EL (cell line): ENCODE results near the gene KCMF1.
A peak's percentile ranks its signal among the peaks of the same experiment; 100 is the strongest.

Source experiments
- DNase-seq: peaks from one replicate; pipeline ENCODE4 v3.0.0-alpha.2; 2016

The KCMF1 gene

DNA sequence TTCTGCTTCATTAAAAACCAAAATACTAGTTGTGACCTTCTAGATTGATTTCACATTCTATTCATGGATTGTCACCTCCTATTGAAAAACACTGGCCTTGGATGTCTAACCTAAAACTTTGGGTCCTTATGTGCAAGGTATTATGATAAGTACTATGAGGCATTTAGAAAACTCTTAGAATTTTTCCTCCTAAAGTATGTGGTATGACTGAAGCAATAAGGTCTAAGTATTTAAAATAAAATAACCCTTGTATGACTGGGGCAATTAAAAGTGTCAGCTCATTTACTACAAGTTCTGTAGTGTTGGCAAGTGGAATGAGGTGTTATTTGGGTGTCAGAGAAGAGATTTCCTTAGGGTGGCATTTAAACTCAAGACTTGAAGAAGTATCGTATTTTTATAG lies 15.1 kb downstream of the KCMF1 start:
- DNase-seq, result no peak

DNA sequence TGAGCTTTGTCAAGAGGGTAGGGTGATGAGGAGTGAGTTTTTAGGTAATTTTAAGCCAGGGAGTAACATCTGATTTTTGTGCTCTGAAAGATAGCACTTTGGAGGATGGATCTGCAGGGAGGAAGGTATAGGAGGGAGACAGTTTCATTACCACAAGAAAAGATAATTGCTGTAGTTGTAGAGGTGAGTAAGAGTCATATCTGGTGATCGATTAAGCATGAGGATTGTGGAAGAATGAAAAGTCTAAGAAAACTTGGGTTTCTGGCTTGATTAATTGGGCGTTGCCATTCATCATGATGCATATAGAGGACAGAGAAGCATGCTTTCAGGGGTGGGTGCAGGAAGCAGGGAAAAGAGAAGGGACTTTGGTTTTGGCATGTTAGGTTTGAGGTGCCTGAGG lies 18.5 kb downstream of the KCMF1 start:
- no peak for DNase-seq

DNA sequence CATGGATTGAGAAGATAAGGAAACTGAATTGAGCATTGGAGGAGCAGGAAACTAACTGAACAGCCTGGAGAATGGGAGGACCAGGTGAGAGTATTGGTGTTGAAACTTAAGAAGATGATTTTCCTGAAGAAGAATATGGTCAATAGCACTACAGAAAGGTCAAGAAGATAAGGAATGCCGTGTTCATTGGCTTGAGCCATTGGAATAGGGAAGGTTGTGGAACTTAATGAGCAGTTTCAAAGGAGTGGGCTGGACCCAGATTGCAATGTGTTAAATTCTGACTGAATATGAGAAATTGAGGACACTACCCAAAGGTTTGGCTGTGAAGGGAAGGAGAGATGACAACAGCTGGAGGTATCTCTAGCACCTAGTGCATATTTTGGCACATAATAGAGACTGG lies 19.0 kb downstream of the KCMF1 start:
- no peak for DNase-seq

DNA sequence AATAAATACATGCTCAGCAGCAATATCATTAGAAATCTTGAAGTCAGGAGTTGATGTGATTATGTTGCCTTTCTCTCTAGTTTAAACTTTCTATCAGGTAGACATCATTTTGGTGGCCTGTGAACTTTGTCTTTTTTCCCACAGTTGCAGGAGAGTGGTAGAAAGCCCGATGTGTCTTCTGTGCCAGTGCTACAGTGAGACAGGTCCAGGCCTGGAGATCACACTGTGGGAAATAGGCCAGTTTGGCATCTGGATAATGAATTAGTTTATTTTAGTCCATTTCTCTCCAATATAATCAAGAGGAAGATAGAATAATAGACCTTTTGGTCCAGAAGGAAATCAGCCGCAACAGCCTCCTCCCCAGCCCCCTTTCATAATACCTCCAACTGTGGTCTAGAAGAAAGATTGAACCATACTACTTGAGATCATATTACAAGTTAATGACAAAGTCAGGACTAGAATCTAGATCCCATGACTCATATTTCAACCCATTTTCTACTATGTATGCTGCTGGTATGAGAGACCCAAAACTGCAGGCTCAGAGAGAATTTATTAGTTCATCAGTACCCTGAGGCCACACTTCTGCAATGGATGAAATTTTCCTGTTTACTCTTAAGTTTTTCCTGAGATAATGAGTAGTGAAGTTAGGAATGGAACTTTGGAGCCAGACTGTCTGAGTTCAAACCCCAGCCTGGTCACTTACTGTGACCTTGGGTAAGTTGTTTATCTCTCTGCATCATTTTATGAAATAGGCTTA lies 20.6 kb downstream of the KCMF1 start:
- peak; percentile 98 for DNase-seq

DNA sequence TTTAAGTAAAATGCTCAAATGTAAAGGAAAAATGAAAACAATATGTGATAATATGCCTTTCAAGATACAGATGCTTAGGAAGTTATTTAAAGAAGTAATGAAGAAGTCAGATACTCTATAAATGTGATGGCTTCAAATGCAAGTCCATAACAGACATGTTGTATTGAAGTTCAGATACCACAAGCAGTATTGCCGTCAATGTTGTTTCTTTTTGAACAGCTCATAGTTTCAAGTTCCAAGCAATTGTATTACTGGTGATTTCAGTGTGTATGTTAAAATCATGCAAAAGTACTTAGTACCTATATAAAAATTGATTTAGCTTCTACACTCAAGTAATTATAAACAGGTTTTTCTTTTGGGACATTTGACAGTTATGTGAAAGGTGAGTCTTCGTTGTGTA lies 24.9 kb downstream of the KCMF1 start:
- no peak for DNase-seq

DNA sequence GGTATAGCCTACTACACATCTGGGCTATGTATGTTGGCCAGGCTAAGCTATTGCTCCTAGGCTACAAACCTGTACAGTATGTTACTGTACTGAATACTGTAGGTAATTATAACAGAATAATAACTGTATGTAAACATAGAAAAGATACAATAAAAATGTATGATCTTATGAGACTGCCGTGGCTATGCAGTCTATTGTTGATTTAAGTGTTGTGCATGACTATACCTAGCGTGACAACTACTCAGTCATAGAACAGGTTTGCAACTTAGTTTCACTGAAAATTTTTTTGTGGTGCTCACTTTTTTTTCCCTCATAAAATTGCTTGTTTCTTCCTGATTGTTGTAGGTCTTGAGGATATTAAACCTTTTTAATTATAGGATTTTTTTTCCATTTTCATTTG lies 25.9 kb downstream of the KCMF1 start:
- DNase-seq, result no peak

DNA sequence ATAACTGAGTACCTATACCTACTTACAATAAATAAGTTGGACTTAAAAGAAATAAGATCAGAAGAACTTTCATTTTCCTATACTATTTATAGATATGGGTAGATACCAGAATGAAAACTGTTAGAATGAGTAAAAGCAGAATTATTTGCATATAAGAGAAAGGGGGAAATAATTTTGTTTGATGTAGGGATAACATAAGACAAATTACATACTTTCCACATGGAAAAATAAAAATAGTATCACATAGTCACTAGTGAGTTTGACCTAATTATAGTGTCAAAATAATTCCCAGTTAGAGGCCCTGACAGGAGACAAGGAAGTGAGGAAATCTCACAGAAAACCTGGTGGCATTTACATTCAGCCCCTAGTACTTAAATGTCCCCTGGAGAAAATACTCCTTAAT lies 28.6 kb downstream of the KCMF1 start:
- DNase-seq, result no peak

DNA sequence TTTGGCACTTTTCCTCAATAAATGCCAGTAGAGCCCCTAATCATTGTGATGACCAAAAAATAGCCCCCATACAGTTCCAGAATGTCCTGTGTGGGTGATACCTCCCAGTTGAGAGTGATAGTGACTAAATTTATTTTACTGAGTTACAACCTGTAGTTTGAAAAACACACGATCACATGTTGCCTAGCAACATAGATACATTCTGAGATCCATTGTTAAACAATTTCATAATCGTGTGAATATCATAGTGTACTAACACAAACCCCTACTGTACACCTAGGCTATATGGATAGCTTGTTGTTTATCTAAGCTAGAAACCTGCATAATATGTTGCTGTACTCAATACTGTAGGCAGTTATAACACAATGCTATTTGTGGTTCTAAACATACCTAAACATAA lies 30.6 kb downstream of the KCMF1 start:
- no peak for DNase-seq

DNA sequence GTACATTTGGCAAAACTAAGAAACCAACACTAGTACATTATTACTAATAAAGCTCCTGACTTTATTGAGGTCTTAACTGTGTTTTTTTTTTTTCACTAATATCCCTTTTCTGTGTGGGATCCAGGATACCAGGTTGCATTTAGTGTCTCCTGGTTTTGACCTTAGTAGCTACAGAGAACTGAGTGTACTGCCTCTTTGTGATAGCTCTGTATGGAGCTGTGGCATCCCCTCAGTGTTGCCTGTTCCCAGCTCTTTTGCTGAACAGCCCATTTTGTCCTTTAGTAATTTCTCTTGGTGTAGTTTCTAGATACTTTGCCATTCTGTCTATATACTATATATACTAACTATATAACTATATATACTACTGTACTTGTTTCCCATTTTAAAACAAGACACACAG lies 31.6 kb downstream of the KCMF1 start:
- DNase-seq, result no peak

DNA sequence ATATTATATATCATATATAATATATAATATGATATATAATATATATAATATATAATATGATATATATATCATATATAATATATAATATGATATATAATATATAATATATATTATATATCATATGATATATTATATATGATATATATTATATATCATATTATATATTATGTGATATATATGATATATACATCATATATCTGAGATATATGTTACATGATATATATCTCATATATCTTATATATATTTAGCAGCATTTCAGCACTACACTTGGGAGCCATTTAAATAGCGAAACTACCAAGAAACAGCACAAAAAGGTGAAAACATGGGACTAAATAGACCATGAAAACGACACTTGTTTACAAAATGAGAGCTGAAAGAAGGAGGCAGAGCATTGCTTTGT lies 37.3 kb downstream of the KCMF1 start:
- no peak for DNase-seq

DNA sequence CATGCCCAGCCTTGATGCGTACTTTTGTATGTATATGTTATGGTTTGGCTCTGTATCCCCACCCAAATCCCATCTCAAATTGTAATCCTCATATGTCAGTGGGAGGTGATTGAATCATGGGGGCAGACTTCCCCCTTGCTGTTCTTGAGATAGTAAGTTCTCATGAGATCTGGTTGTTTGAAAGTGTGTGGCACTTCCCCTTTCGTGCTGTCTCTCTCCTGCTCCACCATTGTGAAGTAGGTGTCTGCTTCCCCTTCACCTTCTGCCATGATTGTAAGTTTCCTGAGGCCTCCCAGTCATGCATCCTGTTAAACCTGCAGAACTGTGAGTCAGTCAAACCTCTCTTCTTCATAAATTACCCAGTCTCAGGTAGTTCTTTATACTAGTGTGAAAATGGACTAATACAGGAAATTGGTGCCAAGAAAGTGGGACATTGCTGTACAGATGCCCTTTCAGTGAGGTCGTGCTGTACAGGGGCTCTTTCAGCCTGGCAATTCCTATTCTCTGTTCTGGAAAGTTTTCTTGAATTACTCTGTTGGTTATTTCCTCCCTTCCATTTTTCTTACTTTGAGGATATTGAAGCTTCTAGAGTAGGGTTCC lies 38.2 kb downstream of the KCMF1 start:
- no peak for DNase-seq

DNA sequence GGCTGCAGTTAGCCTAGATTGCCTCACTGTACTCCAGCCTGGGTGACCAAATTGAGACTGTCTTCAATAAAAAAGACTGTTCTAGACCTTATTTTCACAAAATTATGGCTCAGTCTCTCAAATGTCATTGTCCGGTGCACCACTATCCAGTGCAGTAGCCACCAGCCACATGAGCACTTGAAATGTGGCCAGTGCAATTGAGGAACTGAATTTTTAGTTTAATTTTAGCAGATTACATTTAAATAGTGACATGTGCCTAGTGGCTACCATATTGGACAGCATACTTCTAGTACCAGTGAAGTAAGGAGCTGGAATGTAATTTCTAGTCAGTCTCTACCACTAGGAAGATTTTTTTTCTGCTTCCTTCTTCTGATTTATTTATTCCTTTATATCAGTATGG lies 39.4 kb downstream of the KCMF1 start:
- no peak for DNase-seq

DNA sequence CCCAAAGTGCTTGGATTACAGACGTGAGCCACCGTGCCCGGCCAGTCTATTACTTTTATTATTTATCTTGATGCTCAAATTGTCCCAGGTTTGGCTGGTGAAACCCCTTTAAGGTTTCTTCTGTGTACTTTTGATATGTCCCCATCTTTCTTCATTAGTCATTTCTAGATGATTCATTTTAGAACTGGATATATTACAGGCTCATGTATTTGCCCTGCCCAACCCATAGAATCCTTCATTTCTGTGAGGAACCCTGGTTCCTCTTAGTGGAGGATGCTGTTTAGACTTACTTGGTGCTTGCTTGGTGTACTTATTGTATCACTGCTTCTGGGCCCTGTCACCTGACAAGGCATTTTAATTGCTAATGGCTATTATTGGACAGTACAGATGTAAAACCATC lies 40.1 kb downstream of the KCMF1 start:
- no peak for DNase-seq

DNA sequence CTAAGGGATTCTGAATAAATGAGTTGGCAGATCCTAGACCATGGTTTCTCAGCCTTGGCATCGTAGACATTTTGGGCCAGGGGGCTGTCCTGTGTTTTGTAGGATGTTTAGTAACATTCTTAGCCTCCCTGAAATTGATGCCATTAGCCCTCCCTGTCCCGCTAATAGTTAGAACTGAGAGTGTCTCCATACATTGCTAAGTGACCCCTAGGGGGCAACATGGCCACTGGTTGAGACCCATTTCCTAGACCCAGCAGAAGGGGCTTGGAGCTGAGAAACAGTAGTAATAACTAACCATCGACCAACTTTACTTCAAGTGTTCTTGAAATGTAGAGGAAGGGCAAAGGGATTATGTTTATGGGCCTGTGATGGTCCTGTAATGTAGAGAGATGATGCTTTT lies 40.8 kb downstream of the KCMF1 start:
- no peak for DNase-seq

DNA sequence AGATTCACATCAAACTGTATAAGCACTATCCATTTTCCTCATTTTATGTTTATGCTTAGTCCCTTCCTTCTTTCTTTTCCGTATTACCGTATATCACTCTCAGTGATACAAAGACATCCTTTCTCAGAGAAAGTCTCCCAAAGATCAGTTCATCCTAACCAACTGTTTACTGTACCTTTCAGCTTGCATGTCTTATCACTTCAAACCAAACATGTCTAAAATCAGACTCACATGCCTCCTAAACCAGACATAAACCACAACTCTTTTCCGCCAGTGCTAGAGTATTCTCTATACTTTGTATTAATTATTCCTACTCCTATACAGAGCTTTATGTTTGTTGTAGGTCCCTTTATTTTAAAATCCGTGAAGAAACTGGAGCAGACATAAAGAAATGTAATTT lies 41.5 kb downstream of the KCMF1 start:
- no peak for DNase-seq

DNA sequence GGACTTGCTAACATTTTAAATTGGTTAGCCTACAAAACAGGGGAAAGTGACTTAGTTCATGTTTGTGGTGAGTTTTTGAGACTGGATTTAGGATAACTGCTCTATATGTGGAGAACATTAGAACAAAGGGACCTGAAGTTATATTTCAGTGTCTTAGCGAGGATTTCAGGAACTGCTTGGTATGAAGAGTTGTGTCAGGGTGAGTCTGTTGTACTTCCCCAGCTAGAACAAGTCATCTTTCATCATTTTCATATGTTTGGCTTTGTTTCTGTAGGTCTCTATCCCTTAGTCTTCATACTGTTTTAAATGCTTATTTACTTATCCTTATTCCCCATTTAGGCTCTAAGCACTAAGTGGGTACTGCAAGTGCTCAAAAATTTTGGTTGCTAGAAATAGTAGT lies 41.9 kb downstream of the KCMF1 start:
- no peak for DNase-seq

DNA sequence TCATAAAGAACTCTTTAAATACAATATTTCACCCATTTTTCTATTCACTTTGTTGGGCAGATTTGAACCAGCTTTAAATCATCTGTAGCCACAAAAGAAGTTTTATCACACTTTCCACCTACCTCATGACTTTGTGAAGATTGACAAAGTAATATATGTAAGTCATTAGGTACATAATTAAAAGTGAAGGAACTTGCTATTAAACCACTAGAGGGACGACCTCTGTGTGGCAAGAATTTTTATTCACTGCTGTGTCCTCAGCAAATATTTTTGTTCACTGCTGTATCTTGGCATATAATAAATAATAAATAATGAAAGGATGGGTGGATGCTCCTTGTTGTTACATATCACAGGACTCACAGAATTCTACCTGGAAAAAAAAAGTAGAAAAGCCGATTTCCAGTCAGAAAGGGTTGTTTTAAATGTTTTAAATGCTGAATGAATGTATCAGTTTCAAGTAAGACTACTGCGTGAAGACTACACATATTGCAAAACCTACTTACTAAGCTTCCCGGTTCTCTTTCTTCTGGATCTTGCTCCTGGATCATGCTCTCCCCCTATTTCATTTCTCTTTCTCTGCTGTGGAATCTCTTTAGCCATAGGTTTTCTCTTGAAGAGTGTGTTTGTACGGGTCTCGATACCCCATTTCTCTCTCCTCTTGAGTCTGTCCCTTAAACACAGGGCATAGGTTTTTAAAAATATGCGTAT lies 44.8 kb downstream of the KCMF1 start:
- no peak for DNase-seq

DNA sequence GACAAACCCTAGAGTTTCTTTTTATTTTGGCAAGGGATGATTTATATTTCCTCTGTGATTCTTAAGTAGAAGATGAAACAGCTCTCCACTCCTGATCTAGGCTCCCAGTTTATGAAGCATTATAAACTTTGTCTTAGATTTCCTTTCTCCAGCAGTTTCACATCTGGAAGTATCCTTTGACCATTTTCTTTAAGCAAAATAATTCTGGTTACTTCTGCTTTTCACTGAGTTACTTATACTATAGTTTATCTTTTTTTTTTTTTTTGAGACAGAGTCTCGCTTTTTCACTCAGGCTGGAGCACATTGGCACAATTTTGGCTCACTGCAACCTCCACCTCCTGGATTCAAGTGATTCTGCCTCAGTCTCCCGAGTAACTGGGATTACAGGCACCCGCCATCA lies 45.5 kb downstream of the KCMF1 start:
- no peak for DNase-seq

DNA sequence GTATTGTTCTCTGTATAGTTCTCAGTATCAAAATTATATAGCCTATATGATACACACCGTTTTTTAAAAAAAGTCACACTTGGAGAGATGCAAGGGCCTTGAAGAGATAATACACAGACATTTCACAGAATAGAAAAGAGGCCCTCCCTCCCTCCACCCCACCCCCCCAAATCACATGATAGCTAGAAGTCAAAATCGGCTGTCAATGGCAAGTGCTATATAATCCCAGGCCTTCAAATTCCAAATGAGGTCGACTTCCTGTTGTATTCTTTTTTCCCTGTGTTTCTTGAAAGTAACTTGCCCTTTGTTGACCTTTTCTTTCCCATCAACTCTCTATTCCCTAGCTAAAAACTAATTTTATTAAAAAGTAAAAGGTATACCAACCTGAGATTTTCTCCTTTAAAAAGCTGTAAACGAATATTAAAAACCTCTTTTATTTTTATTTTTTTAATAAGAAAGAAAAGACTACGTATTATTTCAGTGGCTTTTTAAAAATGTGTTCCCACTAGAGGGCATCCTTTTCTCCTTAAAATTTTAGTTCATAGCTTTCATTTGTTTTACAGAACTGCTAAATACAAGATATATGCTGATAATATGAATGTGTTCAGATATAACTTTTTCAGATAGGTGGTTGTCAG lies 46.6 kb downstream of the KCMF1 start:
- DNase-seq, result peak; percentile 34

DNA sequence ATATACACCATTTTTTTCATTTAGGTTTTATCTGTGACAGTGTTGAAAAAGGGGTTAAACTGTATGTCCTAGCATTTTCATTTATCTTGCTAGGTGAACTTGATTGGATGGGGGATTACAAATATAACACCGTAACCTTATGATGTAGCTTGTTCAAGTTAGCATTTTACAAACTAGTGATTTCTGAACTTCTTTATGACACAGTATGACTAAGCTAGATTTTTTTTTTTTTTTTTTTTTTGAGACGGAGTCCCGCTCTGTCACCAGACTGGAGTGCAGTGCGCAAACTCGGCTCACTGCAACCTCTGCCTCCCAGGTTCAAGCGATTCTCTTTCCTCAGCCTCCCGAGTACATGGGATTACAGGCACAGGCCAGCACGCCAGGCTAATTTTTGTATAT lies 47.1 kb downstream of the KCMF1 start:
- DNase-seq, result no peak

DNA sequence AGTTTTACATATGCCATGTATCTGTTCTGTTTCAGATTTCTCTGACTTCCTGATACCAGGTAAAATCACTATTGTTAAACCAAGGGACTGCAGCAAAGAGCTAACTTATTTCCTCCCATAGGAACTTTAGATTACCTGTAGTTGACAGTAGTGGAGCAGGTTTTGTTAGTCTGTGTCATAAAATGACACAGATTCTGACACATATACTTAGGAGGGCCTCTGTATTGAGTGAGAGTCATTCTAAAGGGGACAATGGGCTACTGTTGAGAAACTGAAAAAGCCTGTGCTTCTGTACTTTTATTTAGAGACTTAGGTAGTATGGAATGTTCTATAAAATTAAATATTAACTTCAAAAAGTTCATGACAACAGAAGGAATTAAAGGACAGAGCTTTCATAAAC lies 48.2 kb downstream of the KCMF1 start:
- no peak for DNase-seq

DNA sequence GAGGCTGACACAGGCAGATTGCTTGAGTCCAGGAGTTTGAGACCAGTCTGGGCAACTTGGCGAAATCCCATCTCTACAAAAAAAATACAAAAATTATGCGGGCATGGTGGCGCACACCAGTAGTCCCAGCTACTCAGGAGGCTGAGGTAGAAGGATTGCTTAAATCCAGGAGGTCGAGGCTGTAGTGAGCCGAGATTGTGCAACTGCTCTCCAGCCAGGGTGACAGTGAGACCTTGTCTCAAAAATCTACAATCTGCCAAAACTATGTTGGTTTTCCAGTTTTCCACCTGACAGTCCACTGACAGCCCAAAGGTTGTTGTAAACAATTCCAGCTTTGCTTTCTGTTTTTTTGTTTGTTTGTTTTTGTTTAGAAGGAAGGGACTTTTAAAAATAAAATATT lies 51.3 kb downstream of the KCMF1 start:
- no peak for DNase-seq

DNA sequence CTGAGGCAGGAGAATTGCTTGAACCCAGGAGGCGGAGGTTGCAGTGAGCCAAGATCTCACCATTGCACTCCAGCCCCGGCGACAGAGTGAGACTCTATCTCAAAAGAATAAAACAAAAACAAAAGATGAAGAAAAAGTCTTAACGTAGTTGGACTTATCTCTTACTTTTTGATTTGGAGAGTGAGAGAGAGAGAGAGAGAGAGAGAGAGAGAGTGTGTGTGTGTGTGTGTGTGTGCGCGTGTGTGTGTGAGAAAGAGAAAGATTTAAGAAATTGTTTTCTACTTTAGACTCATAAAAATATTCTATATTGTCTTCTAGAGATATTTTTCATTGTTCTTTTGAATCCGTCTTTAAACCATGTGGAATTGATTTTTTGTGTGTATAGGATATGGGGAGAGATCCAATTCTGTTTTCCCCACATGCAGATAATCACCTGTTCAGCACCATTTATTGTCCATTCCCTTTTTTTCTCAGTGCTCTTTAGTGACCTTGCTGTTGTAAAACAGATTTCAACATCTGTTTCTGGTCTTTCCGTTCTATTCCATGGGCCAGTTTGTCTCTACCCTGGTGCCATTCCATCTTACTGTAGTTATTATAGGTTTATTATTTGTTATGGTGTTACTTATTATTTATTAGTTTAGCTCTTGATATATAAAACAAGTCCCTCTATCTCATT lies 53.5 kb downstream of the KCMF1 start:
- DNase-seq, result no peak
